ENCODE results near the gene GDA. TPM values are rescaled to one million over a fixed set of nuclear protein-coding genes. Genes with fewer than 3 reads are reported as not detected.

Gene GDA
- total RNA-seq, 1 experiment from 2014 or later: 5.0 TPM

GRCh38 chr9:72193478-72193881, 44.2 kb downstream of the GDA start:
- Histone ChIP-seq H3K4me3 (ENCODE audit: low read depth in 2 of 2, low read length in 2 of 2) (no peak overlapping the region), H3K27me3 (ENCODE audit: control insufficient read depth, insufficient read depth, low read length) (no peaks in the 10 kb centered on the region), H3K4me1 (ENCODE audit: control insufficient read depth, insufficient read depth, low read length) (no peaks in the 10 kb centered on the region), H3K36me3 (ENCODE audit: control insufficient read depth, insufficient read depth, low read length) (no peaks in the 10 kb centered on the region), H3K27ac (ENCODE audit: low read length) (no peak overlapping the region), H3K9me3 (ENCODE audit: control insufficient read depth, insufficient read depth, low read depth, low read length) (no peaks in the 10 kb centered on the region)
- in situ Hi-C loops (cut with HindIII; ENCODE audit: low pct_unique_long_range_greater_than_20kb, low sequenced_read_pairs) (no loop called here), intact Hi-C loops (cut with micrococcal nuclease; ENCODE audit: unreplicated experiment) (no loop called here)
- ATAC-seq (no peak), DNase-seq (ENCODE audit: low read depth, low spot score) (no peak)
- no peak for TF ChIP-seq POLR2AphosphoS5 (IDR thresholded peaks at IDR 0.05; ENCODE audit: low read depth, low read length)
- TF ChIP-seq, protein P1, sequence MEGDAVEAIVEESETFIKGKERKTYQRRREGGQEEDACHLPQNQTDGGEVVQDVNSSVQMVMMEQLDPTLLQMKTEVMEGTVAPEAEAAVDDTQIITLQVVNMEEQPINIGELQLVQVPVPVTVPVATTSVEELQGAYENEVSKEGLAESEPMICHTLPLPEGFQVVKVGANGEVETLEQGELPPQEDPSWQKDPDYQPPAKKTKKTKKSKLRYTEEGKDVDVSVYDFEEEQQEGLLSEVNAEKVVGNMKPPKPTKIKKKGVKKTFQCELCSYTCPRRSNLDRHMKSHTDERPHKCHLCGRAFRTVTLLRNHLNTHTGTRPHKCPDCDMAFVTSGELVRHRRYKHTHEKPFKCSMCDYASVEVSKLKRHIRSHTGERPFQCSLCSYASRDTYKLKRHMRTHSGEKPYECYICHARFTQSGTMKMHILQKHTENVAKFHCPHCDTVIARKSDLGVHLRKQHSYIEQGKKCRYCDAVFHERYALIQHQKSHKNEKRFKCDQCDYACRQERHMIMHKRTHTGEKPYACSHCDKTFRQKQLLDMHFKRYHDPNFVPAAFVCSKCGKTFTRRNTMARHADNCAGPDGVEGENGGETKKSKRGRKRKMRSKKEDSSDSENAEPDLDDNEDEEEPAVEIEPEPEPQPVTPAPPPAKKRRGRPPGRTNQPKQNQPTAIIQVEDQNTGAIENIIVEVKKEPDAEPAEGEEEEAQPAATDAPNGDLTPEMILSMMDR (IDR thresholded peaks at IDR 0.05): no peak
- TF ChIP-seq SIN3A (IDR thresholded peaks at IDR 0.05; ENCODE audit: borderline replicate concordance, insufficient read depth, low read depth, low read length): no peak
- no peak for TF ChIP-seq TCF7L2 (IDR thresholded peaks at IDR 0.05; ENCODE audit: low read depth, low read length)
- TF ChIP-seq REST (IDR thresholded peaks at IDR 0.05; ENCODE audit: insufficient read depth in 1 of 2, low read depth in 2 of 2, low read length in 1 of 2): no peak
- no TSS peak for BruUV-seq (replicated peaks)
- POLR2A ChIA-PET: no interaction called here
- CTCF ChIA-PET: no interaction called here

DNA sequence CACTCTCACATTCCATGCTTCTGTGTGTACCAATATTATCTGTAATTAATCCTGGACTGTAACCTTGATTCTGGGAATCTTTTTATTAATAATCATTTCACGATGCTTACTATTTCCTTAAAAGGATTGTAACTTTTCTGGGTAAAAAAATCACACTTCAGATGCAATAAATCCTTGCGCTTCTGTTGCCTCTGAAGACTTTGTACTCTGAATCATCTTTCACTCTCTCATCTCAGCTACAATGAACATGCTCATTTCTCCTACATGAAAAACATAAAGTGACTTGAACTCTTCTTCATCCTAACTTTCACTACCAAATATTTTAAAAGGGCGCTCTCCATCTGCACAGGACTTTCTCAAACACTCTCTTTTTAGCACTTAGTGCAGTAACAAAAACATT, 50.0 kb downstream of the GDA start:
- Histone ChIP-seq H3K4me3 (ENCODE audit: low read depth in 2 of 2, low read length in 2 of 2) (no peak overlapping the region), H3K27me3 (ENCODE audit: control insufficient read depth, insufficient read depth, low read length) (no peaks in the 10 kb centered on the region), H3K4me1 (ENCODE audit: control insufficient read depth, insufficient read depth, low read length) (no peaks in the 10 kb centered on the region), H3K36me3 (ENCODE audit: control insufficient read depth, insufficient read depth, low read length) (no peaks in the 10 kb centered on the region), H3K27ac (ENCODE audit: low read length) (no peak overlapping the region), H3K9me3 (ENCODE audit: control insufficient read depth, insufficient read depth, low read depth, low read length) (no peaks in the 10 kb centered on the region)
- ATAC-seq (no peak), DNase-seq (ENCODE audit: low read depth, low spot score) (no peak)
- in situ Hi-C loops (cut with HindIII; ENCODE audit: low pct_unique_long_range_greater_than_20kb, low sequenced_read_pairs): no loop called here
- intact Hi-C loops (cut with micrococcal nuclease; ENCODE audit: unreplicated experiment): no loop called here
- CTCF ChIA-PET: no interaction called here
- POLR2A ChIA-PET: no interaction called here
- TF ChIP-seq POLR2AphosphoS5 (IDR thresholded peaks at IDR 0.05; ENCODE audit: low read depth, low read length): no peak
- TF ChIP-seq, protein P1 (IDR thresholded peaks at IDR 0.05): no peak
- TF ChIP-seq REST (IDR thresholded peaks at IDR 0.05; ENCODE audit: insufficient read depth in 1 of 2, low read depth in 2 of 2, low read length in 1 of 2): no peak
- no peak for TF ChIP-seq SIN3A (IDR thresholded peaks at IDR 0.05; ENCODE audit: borderline replicate concordance, insufficient read depth, low read depth, low read length)
- no TSS peak for BruUV-seq (replicated peaks)
